GM15510 (cell line): Measurements from ENCODE around the gene PIK3C3.

ENCODE experiments used
- POLR2A ChIP-seq: IDR thresholded peaks from 3 replicates; pipeline ENCODE4 v1.6.1; 2011; ENCODE audit warnings: borderline replicate concordance; ENCODE audit not compliant: insufficient read length; ENCODE audit errors: extremely low read depth

The PIK3C3 gene

DNA sequence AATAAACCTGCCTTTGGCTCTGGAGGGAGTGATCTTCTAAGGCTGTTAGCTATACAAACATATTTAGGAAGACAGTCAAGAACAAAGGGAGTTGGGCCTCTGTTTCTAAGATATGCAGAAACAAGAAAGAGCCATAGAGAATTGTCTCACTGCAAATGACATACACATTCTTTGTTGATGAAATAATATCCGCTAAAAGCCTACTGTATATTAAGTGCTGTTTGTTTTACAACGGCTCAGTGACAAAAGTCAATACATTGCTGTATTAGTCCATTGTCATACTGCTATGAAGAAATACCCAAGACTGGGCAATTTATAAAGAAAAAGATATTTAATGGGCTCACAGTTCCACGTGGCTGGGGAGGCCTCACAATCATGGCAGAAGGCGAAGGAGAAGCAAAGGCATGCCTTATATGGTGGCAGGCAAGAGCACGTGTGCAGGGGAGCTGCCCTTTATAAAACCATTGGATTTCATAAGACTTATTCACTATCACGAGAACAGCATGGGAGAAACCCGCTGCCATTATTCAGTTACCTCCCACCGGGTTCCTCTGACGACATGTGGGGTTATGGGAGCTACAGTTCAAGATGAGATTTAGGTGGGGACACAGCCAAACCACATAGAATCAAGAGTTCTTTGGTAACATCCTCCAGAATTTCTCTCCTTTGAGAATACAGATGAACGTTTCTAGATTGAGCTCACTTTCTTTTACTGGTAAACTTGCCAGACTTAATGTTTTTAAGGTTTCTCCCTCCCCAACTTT is 157.8 kb downstream of the PIK3C3 start:
- no peak for TF ChIP-seq POLR2A

DNA sequence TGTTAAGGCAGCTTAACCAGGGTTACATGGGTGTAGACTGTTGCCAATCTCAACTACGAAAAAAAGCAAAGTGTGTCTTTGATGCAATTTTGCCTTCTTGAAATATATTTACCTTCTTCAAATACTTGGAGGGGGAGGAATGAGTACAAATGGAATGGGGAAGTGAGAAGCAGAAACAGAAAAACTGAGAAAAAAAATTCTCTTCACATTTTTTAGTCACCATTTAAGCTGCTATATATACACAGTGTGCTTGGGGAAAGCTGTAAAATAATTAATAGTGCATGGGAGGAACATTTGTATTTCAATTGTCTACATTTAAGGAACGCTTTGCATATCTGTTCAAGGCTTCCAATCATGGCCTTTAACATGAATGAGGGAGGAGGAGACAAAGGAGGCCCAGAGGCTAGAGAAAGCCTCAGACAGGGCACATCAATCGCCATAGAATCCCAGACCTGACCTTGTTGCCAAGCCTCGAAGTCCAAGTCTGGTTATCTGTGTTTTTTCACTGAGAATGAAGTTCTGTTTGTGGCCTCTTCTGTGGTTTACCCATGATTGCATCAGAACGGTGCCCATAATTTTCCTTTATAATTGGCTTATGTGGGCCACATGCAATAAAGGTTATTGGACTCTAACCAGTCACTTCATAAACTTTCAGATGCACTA is 158.6 kb downstream of the PIK3C3 start:
- no peak for TF ChIP-seq POLR2A

DNA sequence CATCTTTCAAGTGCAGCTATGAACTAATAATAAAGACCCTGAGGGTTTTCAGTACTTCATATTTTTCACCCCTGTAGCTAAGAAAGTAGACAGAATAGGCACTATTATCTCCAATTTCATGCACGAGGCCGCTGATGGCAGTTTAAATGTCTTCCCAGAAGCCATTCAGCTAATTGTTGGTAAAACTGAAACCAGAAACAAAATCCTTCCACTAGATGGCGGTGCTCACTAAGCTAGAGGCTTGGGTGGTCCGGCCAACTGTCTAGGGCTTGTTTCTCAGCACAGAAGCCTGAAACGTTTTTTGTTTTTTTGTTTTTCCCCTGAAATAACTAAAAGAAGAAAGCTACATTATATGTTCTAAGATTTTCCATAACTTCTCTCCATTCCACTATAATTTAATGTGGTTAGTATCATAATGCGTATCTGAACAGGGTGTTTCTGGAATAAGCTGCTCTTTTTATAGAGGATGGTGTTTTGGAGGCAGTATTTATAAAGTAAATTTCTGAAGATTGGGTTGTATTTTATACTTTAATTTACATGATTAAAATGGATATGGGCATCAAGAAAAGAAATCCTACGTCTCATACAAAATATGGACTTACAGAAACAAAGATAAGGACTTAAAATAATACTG is 159.4 kb downstream of the PIK3C3 start:
- no peak for TF ChIP-seq POLR2A

DNA sequence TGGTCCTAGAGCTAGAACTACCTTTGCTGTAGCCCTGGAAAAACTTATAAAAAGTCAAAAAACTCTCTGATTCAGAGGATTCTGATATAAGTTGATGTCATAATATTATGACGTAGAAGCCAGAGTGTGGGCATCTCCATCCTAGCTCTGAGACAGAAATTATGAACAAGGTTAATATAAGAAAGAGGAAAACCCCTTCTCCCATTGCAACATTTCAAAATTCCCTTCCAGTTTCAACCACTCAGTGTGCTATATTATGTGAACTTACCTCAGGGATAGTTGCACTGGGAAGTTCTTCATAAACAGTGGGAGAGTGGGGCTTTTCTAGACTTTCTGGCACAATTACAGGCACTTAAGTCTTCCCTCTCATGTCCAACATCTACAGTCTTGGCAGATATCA is 171.6 kb downstream of the PIK3C3 start:
- no peak for TF ChIP-seq POLR2A

DNA sequence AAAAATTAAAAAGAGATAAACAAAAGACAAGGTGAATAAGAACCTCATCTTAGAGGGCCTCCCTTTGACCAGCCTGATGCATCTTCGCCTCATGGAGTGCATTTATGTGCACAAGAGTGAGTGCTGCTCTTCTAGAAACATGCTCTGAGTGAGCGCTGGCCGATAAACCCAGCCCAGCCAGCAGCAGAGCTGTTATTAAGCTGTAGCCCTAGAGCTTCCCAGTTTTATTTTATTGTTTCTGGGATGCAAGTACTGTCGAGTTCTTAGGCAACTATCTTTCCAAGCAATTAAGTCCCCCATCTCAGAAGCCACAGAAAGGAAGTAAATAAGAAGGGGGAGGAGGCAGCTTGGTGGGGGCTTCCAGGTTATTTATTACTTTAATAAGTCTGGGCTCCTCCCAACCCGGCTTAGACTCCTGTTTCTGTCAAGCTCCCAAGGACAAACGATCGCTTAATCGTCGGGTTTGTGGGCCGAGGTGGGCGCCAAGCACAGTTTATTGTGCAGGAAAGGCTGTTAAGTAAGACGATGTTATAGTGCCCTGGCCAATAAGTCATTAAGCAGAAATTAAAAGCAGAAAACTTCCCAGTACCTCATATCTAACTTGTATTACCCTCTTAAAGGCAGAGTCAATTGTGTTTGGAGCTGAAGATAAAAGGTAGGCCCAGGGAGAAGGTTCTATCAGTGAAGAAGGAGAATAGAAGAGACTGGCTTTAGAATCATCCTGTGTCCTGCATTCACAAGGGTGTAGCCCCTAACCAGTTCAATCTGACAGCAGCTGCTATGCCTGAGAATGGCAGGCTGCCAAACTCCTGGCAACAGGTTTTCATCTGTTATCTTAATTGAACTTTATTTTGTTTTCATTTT is 176.3 kb downstream of the PIK3C3 start:
- TF ChIP-seq POLR2A = no peak

DNA sequence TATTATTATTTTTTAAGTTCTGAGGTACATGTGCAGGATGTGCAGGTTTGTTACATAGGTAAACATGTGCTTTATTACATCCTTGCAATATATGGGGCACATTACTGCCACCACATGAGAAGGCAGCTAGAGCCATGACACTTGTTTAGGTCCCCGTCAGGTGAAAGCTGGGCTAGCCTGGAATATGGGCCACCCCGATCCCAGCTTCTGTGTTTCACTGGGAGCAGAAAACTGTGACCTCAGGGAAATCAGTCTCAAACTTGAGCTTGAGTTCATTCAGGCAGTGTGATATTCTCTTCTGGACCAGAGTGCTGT is 176.9 kb downstream of the PIK3C3 start:
- no peak for TF ChIP-seq POLR2A
